HG02571 (cell line): ENCODE data around the gene HBEGF.

ENCODE experiments used
- ATAC-seq: cut with Tn5 transposase; IDR thresholded peaks from one replicate; pipeline ENCODE4 v1.9.1; 2021; ENCODE audit warnings: mild to moderate bottlenecking, moderate library complexity; ENCODE audit not compliant: unreplicated experiment

HBEGF gene

DNA sequence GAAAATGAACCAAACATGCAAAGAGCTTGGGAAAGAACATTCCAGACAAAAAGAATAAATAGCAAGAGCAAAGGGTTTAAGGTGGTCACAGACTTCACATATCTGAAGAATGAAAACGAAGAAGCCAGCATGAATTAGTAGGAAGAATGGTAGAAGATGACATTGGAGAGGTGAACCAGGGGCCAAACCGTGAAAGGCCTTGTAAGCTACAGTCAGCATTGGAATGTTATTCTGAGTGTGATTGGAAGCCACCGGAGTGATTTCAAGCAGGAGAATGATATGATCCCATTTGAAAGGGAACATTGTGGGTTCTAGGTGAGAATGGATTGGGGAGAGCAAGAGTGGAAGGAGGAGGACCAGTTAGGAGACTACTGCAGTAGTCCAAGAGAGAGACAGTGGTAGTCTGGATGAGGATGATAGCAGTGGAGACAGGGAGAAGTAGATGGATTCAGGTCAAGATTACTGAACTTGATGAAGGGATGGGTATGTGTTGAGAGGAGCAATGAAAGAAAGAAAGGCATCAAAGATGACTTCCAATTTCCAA lies 36.6 kb downstream of the HBEGF start:
- ATAC-seq, result no peak

DNA sequence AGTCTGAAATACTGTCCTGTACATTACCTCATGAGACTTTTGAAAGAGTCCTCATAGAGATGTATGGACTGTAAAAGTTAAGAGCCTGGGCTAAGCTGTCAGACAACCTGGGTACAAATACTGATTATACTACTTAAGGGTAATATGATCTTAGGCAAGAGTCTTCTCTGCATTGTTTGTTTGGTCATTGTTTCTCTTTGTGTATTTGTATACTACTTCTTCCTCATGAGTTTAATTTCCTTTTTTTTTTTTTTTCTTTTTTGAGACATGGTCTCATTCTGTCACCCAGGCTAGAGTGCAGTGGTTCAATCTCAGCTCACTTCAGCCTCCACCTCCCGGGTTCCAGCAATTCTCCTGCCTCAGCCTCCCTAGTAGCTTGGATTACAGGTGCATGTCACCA lies 40.9 kb downstream of the HBEGF start:
- ATAC-seq, result no peak

DNA sequence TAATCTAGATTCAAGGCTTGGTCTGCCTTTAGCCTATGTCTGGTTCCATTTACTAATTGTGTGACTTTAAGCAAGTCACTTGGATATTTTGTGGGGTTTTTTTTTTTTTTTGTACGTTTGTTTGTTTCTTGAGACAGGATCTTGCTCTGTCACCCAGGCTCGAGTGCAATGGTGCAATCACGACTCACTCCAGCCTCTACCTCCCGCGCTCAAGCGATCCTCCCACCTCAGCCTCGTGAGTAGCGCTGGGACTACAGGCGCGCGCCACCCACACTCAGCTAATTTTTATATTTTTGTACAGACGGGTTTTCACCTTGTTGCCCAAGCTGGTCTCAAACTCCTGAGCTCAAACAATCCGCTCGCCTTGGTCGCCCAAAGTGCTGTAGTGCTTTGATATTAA lies 42.4 kb downstream of the HBEGF start:
- no peak for ATAC-seq

DNA sequence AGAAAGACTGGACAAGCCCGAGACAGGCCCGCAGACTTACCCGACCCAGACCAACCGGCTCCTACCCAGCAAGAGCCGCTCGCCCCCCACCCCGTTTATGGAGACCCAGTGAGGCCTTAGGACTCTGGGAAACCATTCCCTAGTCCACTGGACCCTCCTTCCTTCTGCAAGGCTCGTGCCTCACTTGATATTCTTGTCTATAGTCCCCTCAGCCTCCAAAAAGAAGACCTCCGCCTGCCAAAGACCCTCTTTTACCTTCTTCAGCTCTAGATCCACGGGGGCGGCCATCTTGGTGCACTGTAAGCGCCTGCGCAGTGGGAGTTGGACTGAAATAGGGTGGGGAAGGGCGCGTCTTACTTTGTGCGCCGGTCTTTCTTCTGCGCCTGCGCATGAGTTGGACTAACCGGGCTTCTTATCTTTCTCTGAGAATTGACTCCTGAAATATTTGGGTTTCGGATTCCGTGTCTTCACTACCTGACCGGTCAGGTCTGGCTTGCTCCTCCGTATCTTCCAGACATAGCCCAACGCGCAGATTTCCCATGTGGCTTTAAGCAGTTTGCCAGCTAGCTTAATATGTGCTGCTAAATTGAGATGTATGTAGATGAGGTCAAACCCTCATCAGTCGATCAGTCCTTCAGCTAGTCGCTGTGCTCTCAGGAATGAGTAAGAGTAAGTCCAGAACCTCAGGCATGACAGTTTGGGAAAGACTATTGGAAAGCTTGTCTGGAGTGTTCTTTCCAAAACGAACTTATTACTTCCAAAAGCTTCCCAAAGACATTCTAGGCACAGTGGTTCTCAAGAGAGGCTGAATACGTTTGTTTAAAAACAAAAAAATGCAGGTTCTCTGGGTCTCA lies 43.4 kb downstream of the HBEGF start, which contains the start of gene PFDN1:
TSS of gene PFDN1 (minus strand) at position 316 of the 854 bp plus-strand sequence. CDS start at position 288, 28 bp downstream.
- ATAC-seq, result peak; percentile 93

DNA sequence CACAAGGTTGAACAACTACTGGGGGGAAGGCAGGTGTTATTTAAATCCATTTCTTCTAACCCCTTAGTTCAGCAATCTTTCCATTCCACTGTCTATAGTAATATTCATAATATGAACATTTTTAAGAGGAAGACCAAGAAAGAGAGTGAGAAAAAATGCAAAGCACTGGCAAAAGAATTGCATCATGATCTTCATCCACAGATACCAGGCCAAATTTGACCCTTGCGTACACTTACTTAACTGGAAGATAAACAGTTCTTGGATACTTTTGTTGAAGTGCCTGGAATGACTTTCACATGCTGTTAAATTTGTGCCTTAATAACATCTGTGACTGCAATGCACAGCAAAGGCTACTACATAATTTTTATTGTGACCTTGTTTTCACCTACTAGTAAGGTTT lies 45.3 kb downstream of the HBEGF start:
- no peak for ATAC-seq

DNA sequence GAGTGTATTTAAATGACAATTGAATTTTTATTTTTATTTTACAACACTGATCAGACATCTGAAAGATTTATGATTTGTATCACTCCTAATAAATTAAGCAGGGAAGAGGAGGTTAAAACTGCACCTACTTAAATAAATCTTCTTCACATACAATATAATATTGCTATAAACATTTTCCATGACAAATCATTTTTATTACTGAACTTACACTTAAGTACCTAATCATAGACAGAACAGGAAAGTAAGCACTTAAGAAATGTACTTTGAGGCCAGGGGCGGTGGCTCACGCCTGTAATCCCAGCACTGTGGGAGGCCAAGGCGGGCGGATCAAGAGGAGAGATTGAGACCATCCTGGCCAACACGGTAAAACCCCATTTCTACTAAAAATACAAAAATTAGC lies 47.3 kb downstream of the HBEGF start:
- no peak for ATAC-seq

DNA sequence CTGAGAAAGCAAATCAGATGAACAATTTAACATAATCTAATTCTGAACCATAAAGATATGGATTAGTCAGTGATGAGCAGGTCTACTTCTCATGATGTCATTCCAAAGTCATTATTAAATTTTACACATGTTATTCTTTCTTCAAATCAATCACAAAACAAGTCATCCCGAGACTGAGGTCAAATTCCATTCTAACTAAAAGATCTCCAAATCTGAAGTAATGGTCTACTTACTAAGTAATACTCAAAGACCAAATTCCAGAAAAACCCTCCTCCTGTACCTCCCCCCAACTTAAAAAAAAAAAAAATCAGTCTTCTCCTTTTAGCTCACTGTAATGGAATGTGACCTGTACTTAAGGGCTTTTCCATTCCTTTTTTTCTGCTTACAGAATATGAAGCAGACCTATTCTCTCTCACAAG lies 48.2 kb downstream of the HBEGF start:
- ATAC-seq, result no peak

DNA sequence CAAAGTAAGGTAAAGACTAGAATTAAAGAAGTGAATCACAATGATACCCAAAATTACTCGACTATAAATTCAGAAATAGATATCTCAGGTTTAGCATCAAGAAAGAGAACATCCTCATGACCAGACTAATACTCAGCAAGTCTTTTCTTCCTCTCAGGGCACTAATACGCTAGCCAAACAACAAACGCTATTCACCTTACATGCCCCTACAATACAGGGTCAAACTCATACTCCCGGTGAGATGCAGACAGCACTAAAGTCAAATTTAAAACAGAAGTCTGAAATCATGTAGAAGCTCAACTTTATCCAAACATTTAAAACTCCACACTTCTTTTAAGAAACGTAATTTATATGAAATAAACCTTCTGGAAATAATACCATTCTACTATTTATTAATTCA lies 49.1 kb downstream of the HBEGF start:
- ATAC-seq, result no peak

DNA sequence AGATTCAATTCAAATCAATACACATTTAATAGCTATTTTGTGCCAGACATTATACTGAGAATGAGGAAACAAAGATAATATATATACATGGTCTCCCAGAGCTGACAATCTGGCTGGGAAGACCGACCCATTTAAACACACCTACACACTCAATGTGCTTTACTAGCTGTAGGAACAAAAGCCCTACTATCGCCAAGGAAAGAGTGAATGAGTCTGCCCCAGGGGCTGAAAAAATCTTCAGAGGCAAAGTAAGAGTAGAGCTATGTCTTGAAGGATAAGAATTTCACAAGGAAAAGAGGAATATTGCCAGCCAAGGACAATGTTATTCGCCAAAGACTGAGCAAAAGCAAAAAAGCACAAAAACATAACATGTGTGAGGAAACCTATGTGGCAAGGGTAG lies 50.1 kb downstream of the HBEGF start:
- ATAC-seq, result no peak

DNA sequence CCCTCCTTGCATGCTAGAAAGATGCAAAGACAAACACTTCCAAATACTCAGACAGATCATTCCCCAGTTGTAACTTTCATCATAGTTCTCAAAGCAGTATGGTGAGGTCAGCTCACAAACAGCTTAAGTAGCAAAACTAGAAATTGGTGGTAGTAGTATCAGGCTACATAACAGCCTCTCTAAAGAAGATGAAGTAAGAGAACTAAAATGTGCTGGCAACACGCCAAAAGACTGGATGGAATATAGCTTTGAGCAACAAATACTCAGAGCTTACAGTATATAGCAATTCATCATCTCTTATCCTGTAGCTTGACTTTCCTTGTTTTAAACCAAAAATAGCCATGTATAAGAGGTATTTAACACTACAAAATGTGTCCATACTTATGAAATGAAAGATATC lies 51.0 kb downstream of the HBEGF start:
- no peak for ATAC-seq

DNA sequence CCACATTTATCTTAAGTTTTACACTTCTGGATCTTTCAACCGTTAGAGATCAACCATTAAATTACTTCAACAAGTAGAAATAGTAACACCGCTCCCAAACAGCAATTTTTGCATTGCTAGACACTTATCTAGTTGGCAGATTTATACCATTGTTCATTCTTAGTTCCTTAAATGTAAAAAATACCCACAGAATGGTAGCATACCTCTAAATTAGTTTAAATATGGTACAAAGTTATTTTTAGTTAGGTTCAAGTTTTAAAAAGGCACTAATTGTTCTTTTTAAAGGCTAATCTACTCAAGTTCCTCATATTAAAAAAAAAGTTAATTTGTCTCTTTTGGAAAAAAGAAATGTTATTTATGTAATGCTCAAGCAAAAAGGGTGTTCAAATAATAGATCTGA lies 51.6 kb downstream of the HBEGF start:
- ATAC-seq, result no peak

DNA sequence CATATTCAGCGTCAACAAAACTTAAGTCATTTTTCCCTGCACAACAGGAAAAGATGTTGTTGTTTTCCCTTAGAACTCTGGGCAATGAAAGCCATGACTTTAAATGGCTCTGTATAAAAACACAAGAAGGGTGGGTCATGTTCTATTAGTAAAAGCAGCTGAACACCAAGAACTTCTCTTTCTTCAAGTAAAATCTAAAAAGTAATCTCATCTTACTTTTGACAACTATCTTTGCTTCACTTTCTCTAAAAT lies 52.6 kb downstream of the HBEGF start:
- ATAC-seq, result no peak

DNA sequence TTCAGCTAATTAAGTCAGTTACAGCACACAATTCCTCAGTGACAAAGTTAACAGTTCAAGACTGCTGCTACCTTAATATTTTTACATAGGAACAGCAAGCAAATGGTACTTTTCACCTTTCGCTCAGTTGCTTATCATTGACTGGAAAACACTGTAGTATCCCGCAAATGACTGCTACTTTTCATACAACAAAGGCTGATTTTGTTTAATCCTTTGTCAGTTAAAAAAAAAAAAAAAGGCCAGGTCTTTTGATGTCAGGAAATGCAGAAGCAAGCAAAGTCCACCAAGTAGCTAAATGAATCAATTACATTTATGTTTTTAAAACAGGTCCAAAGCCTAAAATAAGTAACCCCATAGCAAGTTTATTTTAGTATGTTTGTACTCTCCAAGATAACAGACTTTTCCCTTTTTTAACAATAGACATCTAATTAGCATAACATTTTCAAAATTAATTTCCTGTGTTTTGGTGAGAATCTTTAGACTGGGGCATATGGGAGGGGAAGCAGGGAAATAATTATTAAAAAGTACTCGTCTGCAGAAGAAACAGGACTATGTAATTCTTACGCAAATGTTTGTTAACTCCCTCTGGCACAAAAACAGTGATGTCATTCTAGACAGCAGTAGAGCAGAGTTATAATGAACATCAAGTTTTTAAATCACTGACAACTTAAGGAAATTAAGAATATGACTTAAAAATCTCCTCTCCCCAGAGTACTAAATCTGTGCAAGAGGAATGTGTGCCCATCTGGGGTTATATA lies 53.1 kb downstream of the HBEGF start:
- ATAC-seq, result no peak

DNA sequence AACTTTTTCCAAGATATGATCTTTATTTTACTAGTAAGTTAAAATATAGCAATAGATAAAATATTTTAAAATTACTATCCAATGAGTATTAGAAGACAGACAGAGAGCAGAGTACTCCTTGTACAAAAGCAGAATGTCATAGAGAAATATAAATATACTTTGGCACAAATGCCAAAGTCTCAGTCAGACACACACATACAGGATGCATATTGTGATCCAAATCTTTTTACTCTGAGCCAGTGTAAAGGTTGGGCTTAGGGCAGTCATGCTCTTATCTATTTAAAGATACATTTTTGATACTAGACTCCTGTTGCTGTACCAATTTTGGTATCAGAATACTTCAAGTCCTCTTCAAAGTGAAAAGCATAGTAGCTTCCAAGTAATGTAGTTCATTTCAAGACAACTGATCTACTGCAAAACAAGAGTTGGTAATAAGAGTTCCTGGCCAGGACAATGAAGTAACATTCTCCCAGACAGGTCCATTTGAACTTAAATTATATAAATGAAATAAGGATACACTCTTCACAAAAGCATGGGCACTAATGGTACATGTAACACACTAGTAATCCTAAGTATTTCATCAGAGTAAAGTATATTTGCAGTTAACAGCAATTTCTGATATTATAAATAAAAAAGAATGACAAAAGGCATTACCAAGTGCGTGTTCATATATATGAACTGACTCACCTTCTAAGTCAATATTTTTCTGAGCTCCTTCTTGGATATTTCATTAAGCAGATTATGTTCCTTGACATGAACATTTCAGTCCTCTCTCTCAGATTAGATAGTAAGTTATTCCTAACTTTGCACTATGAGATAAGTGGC lies 54.0 kb downstream of the HBEGF start:
- no peak for ATAC-seq

DNA sequence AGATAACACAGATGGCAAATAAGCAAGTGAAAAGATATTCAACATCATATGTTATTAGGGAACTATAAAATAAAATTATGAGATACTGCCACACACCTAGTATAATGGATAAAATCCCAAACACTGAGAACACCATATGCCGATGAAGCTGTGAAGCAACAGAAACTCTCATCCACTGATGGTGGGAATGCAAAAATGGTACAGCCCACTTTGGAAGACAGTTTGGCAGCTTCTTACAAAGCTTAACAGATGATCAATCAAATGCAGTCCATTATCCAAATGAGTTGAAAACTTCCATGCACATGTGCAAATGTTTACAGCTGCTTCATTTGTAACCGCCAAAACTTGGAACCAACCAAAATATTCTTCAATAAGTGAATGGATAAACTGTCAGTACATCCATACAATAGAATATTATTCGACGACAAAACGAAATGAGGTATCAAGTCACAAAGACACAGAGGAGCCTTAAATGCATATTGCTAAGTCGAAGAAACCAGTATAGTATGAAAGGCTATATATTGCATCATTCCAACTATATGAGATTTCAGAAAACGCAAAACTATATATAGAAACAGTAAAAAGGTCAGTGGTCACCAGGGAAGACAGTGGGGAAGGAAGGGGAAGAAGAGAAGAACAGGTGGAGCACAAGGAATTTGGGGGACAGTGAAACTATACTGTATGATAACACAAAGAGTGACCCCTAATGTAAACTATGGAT lies 58.4 kb downstream of the HBEGF start:
- no peak for ATAC-seq

DNA sequence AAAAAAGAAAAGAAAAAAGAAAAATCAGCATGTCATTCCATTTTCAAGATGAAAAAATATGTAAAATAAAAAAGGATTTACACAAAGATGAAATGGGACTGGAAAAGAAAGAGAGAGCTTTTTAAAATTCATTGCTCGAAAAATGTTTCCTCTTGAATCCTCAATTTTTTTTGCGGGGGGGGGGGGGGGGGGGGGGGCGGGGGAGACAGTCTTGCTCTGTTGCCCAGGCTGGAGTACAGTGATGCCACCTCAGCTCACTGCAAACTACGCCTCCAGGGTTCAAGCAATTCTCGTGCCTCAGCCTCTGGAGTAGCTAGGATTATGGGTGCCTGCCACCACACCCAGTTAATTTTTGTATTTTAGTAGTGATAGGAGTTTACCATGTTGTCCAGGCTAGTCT lies 60.0 kb downstream of the HBEGF start:
- no peak for ATAC-seq

DNA sequence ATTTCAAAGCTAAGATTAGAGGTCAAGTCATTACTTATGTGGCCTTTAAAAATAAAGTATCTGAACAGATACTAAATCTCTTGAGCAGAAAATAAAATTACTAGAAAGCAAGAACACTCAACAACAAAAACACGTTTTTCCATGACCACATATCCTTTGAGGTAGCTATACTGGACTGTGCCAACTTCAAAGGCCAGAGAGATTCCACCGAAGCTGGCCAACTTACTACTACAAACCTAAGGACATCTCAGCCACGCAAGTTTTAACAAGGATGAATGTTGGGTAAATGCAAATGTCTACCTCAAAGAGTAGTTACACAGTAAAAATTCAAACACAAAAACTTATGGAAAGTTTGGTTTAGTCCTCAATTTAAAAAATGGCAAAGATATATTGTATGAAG lies 62.4 kb downstream of the HBEGF start:
- ATAC-seq, result no peak
